GM18870 (cell line): ENCODE results near the gene FASLG.
"Not testable (repeated sequence)": the region's sequence is repeated elsewhere in the genome, so short reads cannot be mapped to it uniquely, and the experiment has no call there.

Experiments used
- ATAC-seq: cut with Tn5 transposase; IDR thresholded peaks from one replicate; pipeline ENCODE4 v1.9.1; 2021; ENCODE audit warnings: moderate library complexity; ENCODE audit not compliant: unreplicated experiment

Gene FASLG, protein sequence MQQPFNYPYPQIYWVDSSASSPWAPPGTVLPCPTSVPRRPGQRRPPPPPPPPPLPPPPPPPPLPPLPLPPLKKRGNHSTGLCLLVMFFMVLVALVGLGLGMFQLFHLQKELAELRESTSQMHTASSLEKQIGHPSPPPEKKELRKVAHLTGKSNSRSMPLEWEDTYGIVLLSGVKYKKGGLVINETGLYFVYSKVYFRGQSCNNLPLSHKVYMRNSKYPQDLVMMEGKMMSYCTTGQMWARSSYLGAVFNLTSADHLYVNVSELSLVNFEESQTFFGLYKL

DNA sequence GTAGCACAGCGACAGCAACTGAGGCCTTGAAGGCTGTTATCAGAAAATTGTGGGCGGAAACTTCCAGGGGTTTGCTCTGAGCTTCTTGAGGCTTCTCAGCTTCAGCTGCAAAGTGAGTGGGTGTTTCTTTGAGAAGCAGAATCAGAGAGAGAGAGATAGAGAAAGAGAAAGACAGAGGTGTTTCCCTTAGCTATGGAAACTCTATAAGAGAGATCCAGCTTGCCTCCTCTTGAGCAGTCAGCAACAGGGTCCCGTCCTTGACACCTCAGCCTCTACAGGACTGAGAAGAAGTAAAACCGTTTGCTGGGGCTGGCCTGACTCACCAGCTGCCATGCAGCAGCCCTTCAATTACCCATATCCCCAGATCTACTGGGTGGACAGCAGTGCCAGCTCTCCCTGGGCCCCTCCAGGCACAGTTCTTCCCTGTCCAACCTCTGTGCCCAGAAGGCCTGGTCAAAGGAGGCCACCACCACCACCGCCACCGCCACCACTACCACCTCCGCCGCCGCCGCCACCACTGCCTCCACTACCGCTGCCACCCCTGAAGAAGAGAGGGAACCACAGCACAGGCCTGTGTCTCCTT lies at the start of gene FASLG:
Gene FASLG (plus strand): TSS at position 233 of the 583 bp plus-strand sequence. CDS start 99 bp downstream, at position 332.
- ATAC-seq, result no peak

DNA sequence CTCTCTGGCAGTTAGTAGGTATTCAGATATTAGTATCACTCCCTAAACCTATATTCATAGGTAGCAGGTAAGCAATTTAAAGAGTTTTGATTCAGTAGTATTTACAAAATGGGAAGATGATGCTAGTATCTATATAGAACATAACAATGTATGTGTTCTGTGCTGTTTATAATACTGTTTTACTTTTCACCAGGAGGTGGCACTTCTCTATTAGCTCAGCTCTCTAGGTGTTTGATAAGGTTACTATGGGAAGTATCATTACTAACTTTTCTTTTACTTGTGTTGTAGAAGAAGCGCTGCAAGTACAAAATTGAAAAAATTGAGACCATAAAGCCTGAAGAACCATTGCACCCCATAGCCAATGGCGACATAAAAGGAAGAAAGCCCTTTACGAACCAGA lies 49.4 kb upstream of the FASLG start:
- no peak for ATAC-seq

DNA sequence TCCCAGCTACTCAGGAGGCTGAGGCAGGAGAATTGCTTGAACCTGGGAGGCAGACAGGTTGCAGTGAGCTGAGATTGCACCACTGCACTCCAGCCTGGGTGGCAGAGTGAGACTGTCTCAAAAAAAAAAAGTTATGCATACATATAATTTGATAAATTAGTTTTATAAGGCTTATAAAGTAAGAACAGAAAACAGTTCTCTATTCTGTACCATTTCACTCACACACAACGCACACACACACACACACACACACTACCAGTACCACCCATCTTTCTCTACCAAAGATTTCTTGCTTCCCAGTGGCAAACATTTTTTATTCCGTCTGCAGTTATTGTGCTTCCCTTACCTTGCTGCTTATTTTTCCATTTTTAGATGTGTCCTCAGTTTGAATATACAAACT lies 46.4 kb upstream of the FASLG start:
- ATAC-seq, result no peak

DNA sequence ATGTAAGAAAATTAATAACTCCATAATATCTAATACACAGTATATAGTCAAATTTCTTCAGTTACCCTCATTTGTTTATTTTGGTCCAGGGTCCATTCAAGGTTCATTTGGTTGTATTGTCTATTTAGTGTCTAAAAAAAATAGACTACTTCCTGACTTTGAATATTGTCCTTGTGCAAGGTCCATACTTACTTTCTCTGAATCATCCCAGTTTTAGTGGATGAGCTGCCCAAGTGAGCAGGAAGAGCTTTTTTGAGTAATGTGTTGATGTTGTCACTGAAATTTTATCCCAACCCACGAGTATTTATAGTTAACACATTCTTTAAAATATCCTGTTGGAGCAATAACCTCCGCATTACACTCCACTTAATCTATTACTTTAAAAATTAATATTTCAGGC lies 45.6 kb upstream of the FASLG start:
- no peak for ATAC-seq

DNA sequence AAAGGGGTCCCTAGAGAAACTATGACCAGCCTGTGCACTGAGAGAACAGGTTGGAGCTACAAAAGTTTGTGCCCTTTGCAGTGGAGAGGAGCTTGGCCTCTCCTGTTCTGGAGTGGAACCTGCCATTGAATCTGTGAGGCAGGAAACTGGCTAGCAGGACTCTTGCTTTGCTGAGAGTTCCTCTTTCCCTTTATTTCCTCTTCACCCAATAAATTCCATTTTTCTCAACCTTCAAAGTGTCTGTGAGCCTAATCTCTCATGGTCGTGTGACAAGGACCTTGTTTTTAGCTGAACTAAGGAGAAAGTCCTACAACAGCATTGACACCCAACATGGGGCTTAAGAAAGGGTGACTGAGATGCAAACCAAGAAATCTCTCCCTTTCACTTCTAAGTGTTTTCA lies 42.7 kb upstream of the FASLG start:
- ATAC-seq, result no peak

GRCh38 chr1:172616636-172617035 lies 42.3 kb upstream of the FASLG start:
- ATAC-seq, result no peak

DNA sequence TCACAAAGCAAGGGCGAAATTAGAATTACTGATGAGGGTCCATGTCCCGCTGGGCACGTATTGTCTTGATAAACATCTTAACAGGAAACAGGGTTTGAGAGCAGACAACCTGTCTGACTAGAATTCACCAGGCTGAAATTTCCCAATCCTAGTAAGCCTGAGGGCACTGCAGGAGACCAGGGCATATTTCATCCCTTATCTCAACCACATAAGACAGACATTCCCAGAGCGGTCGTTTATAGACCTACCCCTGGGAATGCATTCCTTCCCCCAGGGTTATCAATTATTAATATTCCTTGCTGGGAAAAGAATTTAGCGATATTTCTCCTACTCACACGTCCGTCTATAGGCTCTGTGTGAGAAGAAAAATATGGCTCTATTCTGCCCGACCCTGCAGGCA lies 38.3 kb upstream of the FASLG start:
- not testable (repeated sequence) for ATAC-seq

- no peak for ATAC-seq
Measured at GRCh38 chr1:172622541-172622940, 36.4 kb upstream of the FASLG start.

GRCh38 chr1:172623748-172624147 lies 35.2 kb upstream of the FASLG start:
- no peak for ATAC-seq

- no peak for ATAC-seq
Measured at GRCh38 chr1:172626845-172627244, 32.1 kb upstream of the FASLG start.

DNA sequence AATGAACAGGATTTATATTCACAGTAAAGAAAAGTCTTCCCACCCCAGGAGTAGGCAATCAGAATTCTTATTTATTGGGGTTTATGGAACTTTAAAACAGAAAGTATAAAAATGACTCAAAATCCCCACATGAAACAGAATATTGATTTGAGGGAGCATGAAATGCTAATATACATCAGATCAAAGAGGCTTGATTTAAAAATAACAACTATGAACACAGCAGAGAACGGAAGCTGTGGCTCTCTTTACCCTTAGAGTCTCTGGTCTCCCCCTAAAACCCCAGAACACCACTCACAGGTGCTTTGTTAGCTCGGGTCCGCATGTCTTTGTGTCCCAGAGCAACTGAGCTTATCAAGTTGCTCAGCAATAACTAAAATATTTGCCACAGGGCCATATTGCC lies 31.2 kb upstream of the FASLG start:
- ATAC-seq, result no peak

DNA sequence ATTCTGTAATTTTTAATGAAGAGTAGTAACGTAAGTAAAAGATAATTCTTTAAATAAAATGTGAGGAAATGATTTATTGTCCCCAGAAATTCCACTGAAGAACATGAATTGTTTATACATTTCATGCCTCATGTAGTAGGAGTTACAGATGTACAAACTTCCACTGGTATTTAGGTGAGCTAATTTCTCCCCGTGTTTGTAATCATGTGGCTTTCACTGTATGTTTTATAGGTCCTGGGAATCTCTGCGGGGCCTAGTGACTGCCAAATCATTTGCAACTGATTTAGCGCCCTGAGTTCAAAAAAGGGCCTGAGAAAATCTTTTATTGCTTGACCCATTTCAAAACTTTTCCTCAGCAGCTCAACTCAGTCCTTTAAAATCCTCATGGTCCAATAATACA lies 30.5 kb upstream of the FASLG start:
- no peak for ATAC-seq

DNA sequence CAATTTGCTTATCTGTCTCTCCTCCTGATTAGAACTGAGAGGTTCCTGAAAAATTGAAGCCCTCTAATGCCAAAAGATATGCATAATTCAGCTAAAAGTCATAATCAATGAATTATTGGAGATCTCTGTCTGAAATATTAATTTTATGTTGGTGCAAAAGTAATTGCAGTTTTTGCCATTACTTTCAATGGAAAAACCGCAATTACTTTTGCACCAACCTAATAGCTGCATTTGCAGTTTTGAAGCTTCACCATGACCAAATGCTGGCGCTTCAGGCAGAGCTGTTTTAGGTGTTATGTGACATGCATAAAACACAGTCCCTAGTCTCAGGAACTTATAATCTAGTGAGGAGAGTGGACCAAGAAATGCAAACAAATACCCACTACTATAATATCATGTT lies 29.7 kb upstream of the FASLG start:
- ATAC-seq, result no peak

GRCh38 chr1:172629638-172630037 lies 29.3 kb upstream of the FASLG start:
- no peak for ATAC-seq

GRCh38 chr1:172630056-172630818 lies 28.7 kb upstream of the FASLG start:
- ATAC-seq, result no peak

DNA sequence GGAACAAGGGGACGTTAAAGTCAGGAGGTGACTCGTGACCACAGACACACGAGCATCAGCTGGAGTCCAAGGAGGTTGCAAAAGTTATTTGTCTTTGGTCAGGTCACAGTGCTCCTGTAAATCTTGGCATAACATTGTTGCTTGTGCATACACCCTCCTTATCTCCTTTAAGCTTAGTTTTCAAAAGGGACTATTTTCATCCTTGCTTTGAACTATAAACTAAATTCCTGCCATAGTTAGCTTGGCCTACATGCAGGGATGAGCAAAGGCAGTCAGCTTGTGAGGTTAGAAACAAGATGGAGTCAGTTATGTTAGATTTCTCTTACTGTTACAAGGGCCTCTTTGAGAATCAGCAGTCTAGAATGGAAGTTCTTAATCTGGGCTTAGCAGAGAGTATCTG lies 28.0 kb upstream of the FASLG start:
- ATAC-seq, result no peak

DNA sequence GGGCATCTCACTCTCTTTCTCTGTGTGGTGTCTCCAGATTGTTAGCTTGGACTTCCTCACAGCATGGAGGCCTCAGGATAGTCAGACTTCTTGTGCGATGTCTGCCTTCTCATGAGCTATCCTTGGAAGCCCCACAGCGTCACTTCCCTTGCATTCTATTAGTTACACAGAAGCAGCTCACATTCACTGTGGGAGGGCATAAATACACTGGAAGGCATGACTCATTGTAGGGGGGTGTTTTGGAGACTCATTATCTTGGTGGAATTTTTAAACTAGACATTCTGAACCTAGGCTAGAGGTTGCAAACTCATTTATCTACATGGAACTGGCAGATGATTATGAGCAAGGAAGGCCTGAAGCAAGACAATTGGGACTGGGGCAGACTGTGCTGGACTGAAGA lies 21.4 kb upstream of the FASLG start:
- ATAC-seq, result no peak

DNA sequence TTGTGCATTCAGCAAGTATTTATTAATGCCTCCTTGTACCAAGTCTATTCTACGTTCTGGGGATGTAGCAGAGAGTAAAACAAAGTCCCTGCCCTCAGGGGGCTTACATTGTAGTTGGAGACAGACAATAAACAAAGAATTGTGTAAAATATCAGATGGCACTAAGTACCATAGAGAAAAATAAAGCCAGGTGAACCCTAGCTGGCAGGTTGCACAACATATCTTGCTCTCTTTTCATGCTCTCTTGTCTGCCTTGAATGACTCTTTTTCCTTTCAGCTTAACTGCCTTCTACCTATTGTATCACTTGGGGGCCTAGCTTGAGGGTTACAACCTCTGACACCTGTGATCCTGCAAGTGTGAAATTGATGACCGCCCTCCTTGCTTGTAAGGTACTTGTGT lies 20.7 kb upstream of the FASLG start:
- ATAC-seq, result no peak

GRCh38 chr1:172638885-172639831 lies 19.7 kb upstream of the FASLG start:
- no peak for ATAC-seq

DNA sequence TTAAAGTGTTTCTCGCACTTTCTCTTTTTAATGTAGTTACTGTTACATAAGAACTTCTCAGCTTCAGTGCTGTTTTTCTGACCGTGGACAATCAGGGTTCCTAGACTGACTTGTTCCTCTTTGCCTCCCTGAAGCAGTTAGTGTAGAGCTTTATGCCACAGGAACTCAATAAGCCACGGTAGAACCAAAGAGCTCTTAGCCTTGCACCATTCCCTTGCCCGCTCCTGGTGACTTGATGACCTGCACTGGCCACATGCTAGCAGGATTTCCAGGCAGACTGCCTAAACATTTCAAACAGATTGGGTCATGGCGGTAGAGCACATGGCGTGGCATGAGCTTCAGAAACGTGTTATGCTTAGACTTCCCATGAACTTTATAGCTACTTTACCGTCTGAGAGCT lies 18.8 kb upstream of the FASLG start:
- no peak for ATAC-seq

DNA sequence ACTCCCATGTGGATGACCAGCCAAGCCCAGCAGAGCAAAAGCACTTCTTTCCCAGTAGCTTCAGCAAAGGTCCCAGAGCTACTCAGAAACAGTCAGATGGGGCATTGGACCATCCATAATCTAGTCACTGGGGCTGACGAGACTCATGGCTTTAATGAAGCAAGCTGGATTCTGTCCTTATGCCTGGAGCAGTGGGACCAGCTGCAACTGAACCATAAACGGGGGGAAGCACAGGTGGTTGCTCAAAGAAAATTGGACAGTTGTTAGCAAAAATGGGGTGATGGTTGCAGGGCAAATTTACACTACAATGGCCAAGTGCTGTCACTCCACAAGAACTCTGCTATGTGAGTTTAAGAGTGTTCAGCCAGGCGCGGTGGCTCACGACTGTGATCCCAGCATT lies 17.4 kb upstream of the FASLG start:
- ATAC-seq, result no peak
